H9 (cell line): ENCODE results near the gene PLEKHA7. TPM values are rescaled to one million over a fixed set of nuclear protein-coding genes. Genes with fewer than 3 reads are reported as not detected.

ENCODE experiments used
- DNase-seq: peaks from one replicate; pipeline ENCODE4 v3.0.0-alpha.2; 2017
- H2AFZ ChIP-seq: one replicate; pipeline ENCODE4 v1.6.1; 2013; ENCODE audit warnings: mild to moderate bottlenecking, low read length, control low read depth, moderate library complexity
- H2AK5ac ChIP-seq: 2 replicates; pipeline ENCODE4 v1.6.1; 2013; ENCODE audit warnings: low read length, control low read depth, mixed read lengths; ENCODE audit not compliant: insufficient read length
- H2BK120ac ChIP-seq: one replicate; pipeline ENCODE4 v1.6.1; 2013; ENCODE audit warnings: low read depth, mild to moderate bottlenecking, low read length, control low read depth, inconsistent platforms; ENCODE audit not compliant: poor library complexity, severe bottlenecking
- H2BK12ac ChIP-seq: 2 replicates; pipeline ENCODE4 v1.6.1; 2013; ENCODE audit warnings: low read length, control low read depth, mixed read lengths, low read depth; ENCODE audit not compliant: insufficient read length
- H2BK15ac ChIP-seq: 2 replicates; pipeline ENCODE4 v1.6.1; 2013; ENCODE audit warnings: low read depth, low read length, control low read depth
- H2BK20ac ChIP-seq: one replicate; pipeline ENCODE4 v1.6.1; 2013; ENCODE audit warnings: low read depth, mild to moderate bottlenecking, low read length, control low read depth, inconsistent platforms; ENCODE audit not compliant: poor library complexity, severe bottlenecking
- H2BK5ac ChIP-seq: 2 replicates; pipeline ENCODE4 v1.6.1; 2013; ENCODE audit warnings: low read length, control low read depth, mixed read lengths; ENCODE audit not compliant: insufficient read length
- H3K14ac ChIP-seq: 2 replicates; pipeline ENCODE4 v1.6.1; 2013; ENCODE audit warnings: low read length, control low read depth; ENCODE audit not compliant: insufficient read depth
- H3K18ac ChIP-seq: 2 replicates; pipeline ENCODE4 v1.6.1; 2013; ENCODE audit warnings: low read depth, mild to moderate bottlenecking, mixed read lengths, low read length, control low read depth; ENCODE audit not compliant: insufficient read length
- H3K23ac ChIP-seq: 2 replicates; pipeline ENCODE4 v1.6.1; 2013; ENCODE audit warnings: low read length, control low read depth, mixed read lengths, low read depth; ENCODE audit not compliant: insufficient read length
- H3K23me2 ChIP-seq: 2 replicates; pipeline ENCODE4 v1.6.1; 2013; ENCODE audit warnings: low read depth, mild to moderate bottlenecking, mixed read lengths, low read length, control low read depth; ENCODE audit not compliant: insufficient read length, poor library complexity, severe bottlenecking
- H3K27ac ChIP-seq: 2 replicates; pipeline ENCODE4 v1.5.1; 2013; ENCODE audit warnings: low read length, control low read depth, mixed read lengths, low read depth; ENCODE audit not compliant: insufficient read length
- H3K27me3 ChIP-seq: 2 replicates; pipeline ENCODE4 v1.6.1; 2013; ENCODE audit warnings: low read length, control low read depth, inconsistent platforms; ENCODE audit not compliant: insufficient read depth
- H3K4ac ChIP-seq: 2 replicates; pipeline ENCODE4 v1.6.1; 2013; ENCODE audit warnings: low read depth, mild to moderate bottlenecking, control low read depth, inconsistent platforms, low read length, moderate library complexity
- H3K4me1 ChIP-seq: 2 replicates; pipeline ENCODE4 v1.6.1; 2013; ENCODE audit warnings: low read length, control low read depth, inconsistent platforms; ENCODE audit not compliant: insufficient read depth
- H3K4me2 ChIP-seq: 2 replicates; pipeline ENCODE4 v1.6.1; 2013; ENCODE audit warnings: low read length, control low read depth, mixed read lengths; ENCODE audit not compliant: insufficient read length, insufficient read depth
- H3K56ac ChIP-seq: 2 replicates; pipeline ENCODE4 v1.6.1; 2013; ENCODE audit warnings: low read depth, mild to moderate bottlenecking, mixed read lengths, low read length, control low read depth; ENCODE audit not compliant: insufficient read length
- H3K79me1 ChIP-seq: 2 replicates; pipeline ENCODE4 v1.6.1; 2013; ENCODE audit warnings: low read depth, mild to moderate bottlenecking, moderate library complexity, low read length, control low read depth, inconsistent platforms; ENCODE audit not compliant: insufficient read depth, poor library complexity, severe bottlenecking
- H3K79me2 ChIP-seq: 2 replicates; pipeline ENCODE4 v1.6.1; 2013; ENCODE audit warnings: low read length, control low read depth, inconsistent platforms; ENCODE audit not compliant: insufficient read depth
- H3K9ac ChIP-seq: 2 replicates; pipeline ENCODE4 v1.6.1; 2013; ENCODE audit warnings: low read length, control low read depth, mixed read lengths; ENCODE audit not compliant: insufficient read length; ENCODE audit errors: extremely low read depth
- H3K9me3 ChIP-seq: one replicate; pipeline ENCODE4 v1.6.1; 2013; ENCODE audit warnings: low read depth, low read length, inconsistent platforms; ENCODE audit not compliant: control insufficient read depth
- H3T11ph ChIP-seq: one replicate; pipeline ENCODE4 v1.6.1; 2013; ENCODE audit warnings: mild to moderate bottlenecking, low read length, control low read depth, inconsistent platforms
- H4K20me1 ChIP-seq: one replicate; pipeline ENCODE4 v1.6.1; 2013; ENCODE audit not compliant: control insufficient read depth, insufficient read length, insufficient read depth
- H4K5ac ChIP-seq: 2 replicates; pipeline ENCODE4 v1.6.1; 2013; ENCODE audit warnings: low read depth, mild to moderate bottlenecking, mixed read lengths, low read length, control low read depth; ENCODE audit not compliant: insufficient read length
- H4K8ac ChIP-seq: replicated peaks from 2 replicates; pipeline ENCODE4 v1.6.1; 2013; ENCODE audit warnings: low read length, control low read depth, mixed read lengths, low read depth; ENCODE audit not compliant: insufficient read length
- H4K91ac ChIP-seq: 2 replicates; pipeline ENCODE4 v1.6.1; 2013; ENCODE audit warnings: low read depth, mild to moderate bottlenecking, moderate library complexity, mixed read lengths, low read length, control low read depth; ENCODE audit not compliant: insufficient read length
- H3K27ac Mint-ChIP-seq, 3 experiments: 2 replicates in 2 of 3; 3 replicates in 1 of 3; pipeline ENCODE4 v1.8.0; 2020 to 2021; ENCODE audit warnings: mixed read lengths in 3 of 3, mild to moderate bottlenecking in 1 of 3, moderate library complexity in 1 of 3
- H3K27me3 Mint-ChIP-seq: 2 replicates; pipeline ENCODE4 v1.8.0; 2021; ENCODE audit warnings: low read depth, mild to moderate bottlenecking, moderate library complexity, mixed read lengths
- H3K36me3 Mint-ChIP-seq, 3 experiments: 2 replicates in 2 of 3; 3 replicates in 1 of 3; pipeline ENCODE4 v1.8.0; 2020 to 2021; ENCODE audit warnings: low read depth in 3 of 3, mixed read lengths in 3 of 3; ENCODE audit not compliant: insufficient read depth in 1 of 3
- H3K4me1 Mint-ChIP-seq, 2 experiments: 2 replicates each; pipeline ENCODE4 v1.8.0; 2020; ENCODE audit warnings: mixed read lengths in 2 of 2
- H3K4me3 Mint-ChIP-seq, 2 experiments: 2 replicates in 1 of 2; 3 replicates in 1 of 2; pipeline ENCODE4 v1.8.0; 2020 to 2021; ENCODE audit warnings: mild to moderate bottlenecking in 2 of 2, mixed read lengths in 2 of 2, moderate library complexity in 1 of 2
- H3K9me3 Mint-ChIP-seq, 2 experiments: 2 replicates in 1 of 2; 3 replicates in 1 of 2; pipeline ENCODE4 v1.8.0; 2020; ENCODE audit warnings: mild to moderate bottlenecking in 2 of 2, mixed read lengths in 2 of 2, moderate library complexity in 1 of 2
- WGBS: extraction: QIAGEN DNeasy Blood & Tissue Kit; methylation state at CpG from one replicate; pipeline ENCODE4 v1.1.7; 2013; ENCODE audit warnings: missing lambda C conversion rate, low lambda C conversion rate, mixed read lengths; ENCODE audit not compliant: insufficient read length; ENCODE audit errors: extremely low coverage; 5-methylcytosine and 5-hydroxymethylcytosine counted together
- total RNA-seq: library from RNA; stranded (reverse); gene quantifications from 2 replicates; pipeline ENCODE4 v1.2.1, GENCODE V29; 2021
- TF ChIP-seq, protein P1 (sequence below): fragments of 200-600 bp; sonication (generic); conservative IDR thresholded peaks from 3 replicates; pipeline ENCODE4 v1.8.0; 2021; ENCODE audit warnings: antibody characterized with exemption, mild to moderate bottlenecking

Gene PLEKHA7
- total RNA-seq, 1 experiment from 2014 or later = 21.0 TPM

DNA sequence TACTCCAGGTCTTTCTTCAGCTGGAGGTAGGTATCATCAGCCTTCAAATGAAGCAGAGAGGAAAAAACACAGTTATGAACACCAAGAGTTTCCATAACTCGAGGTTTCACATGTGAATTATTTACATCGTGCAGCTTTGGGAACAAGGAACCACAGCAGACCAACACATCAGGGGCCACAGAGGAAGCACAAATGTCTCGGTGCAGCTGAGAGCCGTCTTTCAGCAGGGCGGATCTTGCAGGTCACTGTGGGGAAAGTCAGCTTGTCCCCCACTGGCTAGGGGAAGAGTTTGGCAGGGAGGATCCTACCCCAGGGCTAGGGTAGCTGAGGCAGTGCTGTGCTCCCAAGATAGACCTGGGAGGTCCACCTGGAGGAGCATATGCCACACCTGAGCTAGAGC is 201.1 kb downstream of the PLEKHA7 start:
- H2BK12ac ChIP-seq = no peak overlapping the region
- H3K4ac ChIP-seq = no peak overlapping the region
- H2AK5ac ChIP-seq = no peak overlapping the region
- TF ChIP-seq, protein P1, sequence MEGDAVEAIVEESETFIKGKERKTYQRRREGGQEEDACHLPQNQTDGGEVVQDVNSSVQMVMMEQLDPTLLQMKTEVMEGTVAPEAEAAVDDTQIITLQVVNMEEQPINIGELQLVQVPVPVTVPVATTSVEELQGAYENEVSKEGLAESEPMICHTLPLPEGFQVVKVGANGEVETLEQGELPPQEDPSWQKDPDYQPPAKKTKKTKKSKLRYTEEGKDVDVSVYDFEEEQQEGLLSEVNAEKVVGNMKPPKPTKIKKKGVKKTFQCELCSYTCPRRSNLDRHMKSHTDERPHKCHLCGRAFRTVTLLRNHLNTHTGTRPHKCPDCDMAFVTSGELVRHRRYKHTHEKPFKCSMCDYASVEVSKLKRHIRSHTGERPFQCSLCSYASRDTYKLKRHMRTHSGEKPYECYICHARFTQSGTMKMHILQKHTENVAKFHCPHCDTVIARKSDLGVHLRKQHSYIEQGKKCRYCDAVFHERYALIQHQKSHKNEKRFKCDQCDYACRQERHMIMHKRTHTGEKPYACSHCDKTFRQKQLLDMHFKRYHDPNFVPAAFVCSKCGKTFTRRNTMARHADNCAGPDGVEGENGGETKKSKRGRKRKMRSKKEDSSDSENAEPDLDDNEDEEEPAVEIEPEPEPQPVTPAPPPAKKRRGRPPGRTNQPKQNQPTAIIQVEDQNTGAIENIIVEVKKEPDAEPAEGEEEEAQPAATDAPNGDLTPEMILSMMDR = no peak
- no peak overlapping the region for H3K23ac ChIP-seq
- H3K9ac ChIP-seq = no peak overlapping the region
- H3K4me1 ChIP-seq = no peaks in the 10 kb centered on the region
- no peak overlapping the region for H3K14ac ChIP-seq
- H3K4me3 Mint-ChIP-seq = no peak overlapping the region
- H3K4me1 Mint-ChIP-seq = peaks cover 17 to 25% of the 10 kb centered on the region in 2 experiments
- H3K4me2 ChIP-seq = no peak overlapping the region
- H2BK120ac ChIP-seq = no peak overlapping the region
- no peaks in the 10 kb centered on the region for H3K27me3 ChIP-seq
- no peaks in the 10 kb centered on the region for H4K20me1 ChIP-seq
- H2BK15ac ChIP-seq = no peak overlapping the region
- H3K79me1 ChIP-seq = no peaks in the 10 kb centered on the region
- H2BK5ac ChIP-seq = no peak overlapping the region
- no peak overlapping the region for H4K91ac ChIP-seq
- H3K27me3 Mint-ChIP-seq = no peaks in the 10 kb centered on the region
- H3K9me3 ChIP-seq = no peaks in the 10 kb centered on the region
- H3K27ac ChIP-seq = no peak overlapping the region
- H3K27ac Mint-ChIP-seq = peak overlapping the region; percentile 69 to 92 (median 78); a peak in 3 of 7 replicates
- H3K56ac ChIP-seq = no peak overlapping the region
- no peaks in the 10 kb centered on the region for H3K9me3 Mint-ChIP-seq
- no peak overlapping the region for H2BK20ac ChIP-seq
- H3T11ph ChIP-seq = no peak overlapping the region
- no peak overlapping the region for H3K18ac ChIP-seq
- no peak for DNase-seq
- no peak overlapping the region for H4K5ac ChIP-seq
- WGBS = no CpG with 5 or more reads among the region's 5 CpGs
- H3K23me2 ChIP-seq = no peaks in the 10 kb centered on the region
- H4K8ac ChIP-seq = no peak overlapping the region
- no peak overlapping the region for H2AFZ ChIP-seq
- peaks cover 11 to 36% (median 16%) of the 10 kb centered on the region in 3 experiments for H3K36me3 Mint-ChIP-seq
- H3K79me2 ChIP-seq = no peaks in the 10 kb centered on the region
